ENCODE measurements around the gene NETO2.

The NETO2 gene, protein sequence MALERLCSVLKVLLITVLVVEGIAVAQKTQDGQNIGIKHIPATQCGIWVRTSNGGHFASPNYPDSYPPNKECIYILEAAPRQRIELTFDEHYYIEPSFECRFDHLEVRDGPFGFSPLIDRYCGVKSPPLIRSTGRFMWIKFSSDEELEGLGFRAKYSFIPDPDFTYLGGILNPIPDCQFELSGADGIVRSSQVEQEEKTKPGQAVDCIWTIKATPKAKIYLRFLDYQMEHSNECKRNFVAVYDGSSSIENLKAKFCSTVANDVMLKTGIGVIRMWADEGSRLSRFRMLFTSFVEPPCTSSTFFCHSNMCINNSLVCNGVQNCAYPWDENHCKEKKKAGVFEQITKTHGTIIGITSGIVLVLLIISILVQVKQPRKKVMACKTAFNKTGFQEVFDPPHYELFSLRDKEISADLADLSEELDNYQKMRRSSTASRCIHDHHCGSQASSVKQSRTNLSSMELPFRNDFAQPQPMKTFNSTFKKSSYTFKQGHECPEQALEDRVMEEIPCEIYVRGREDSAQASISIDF

DNA sequence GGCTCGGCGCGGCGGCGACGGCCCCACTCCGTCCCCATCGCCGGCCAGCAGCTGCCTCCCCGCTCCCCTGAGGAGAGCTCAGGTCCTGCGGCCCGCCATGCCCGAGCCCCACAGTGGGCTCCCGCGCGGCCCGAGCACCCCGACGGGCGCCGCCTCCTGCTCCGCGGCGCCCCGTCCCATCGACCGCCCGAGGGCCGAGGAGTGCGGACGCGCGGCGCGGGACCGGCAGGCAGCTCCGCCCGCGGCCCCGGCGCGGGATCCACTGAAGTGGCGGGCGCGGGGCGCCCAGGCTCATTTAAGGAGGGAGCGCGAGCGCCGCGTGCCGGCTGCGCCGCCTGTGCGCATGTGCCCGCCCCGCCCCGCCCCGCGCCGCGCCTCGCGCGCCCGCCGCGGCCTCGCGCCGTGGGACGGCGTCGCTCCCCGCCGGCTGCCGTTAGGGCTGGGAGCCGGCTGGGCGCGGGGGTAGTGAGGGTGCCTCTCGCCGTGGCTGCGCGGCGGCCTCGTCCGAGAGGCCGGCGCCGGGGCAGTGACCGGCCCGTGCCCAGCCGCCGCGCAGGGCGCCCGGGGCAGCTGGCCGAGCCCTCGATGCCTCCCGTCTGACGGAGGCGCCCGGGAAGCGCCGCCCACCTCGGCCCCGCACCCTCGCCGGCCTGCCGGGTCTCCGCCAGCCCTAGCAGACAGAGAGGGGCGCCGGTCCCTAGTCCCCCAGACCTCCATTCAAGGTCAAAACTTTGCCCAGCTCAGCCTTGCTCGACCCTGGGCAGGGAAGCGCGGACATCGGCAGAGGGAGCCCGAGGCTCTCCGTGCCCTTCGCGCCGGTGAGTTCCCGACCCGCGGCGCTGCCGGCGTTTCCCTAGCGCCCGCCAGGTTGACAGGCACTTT lies at the start of gene NETO2:
Gene NETO2 (minus strand): TSS at position 269 of the 882 bp plus-strand sequence. CDS start 333 bp downstream, outside the sequence.
- Histone ChIP-seq H3K36me3 (ENCODE audit: control insufficient read depth in 2 of 2, insufficient read depth in 1 of 2, low read length in 2 of 2) (no peaks in the 10 kb centered on the region), H3K4me1 (ENCODE audit: control insufficient read depth, insufficient read depth, low read length) (no peaks in the 10 kb centered on the region), H3K4me3 (ENCODE audit: low read depth, low read length) (peak within 1 kb of the TSS; percentile 67), H3K9me3 (ENCODE audit: control insufficient read depth, insufficient read depth, low read depth, low read length) (no peaks in the 10 kb centered on the region), H3K27ac (ENCODE audit: extremely low read depth, low read depth, low read length) (peak within 1 kb of the TSS; percentile 85; the same call in 1 of the 2 replicates)
- CTCF ChIA-PET = interaction anchor here (0.5 to 3.2 kb wide), 17 partner anchors 9 to 1013 kb away, joined by 3 to 21 read pairs (median 4); partner anchors contain the start of genes ABCC12, DNAJA2, ITFG1 and PHKB
- POLR2A ChIA-PET = interaction anchor here (0.5 to 1.7 kb wide), 4 partner anchors 126 to 912 kb away, joined by 3 to 8 read pairs (median 4); partner anchors contain the start of genes ITFG1 and PHKB
- peak; percentile 56; the same call in 1 of the 2 replicates for TF ChIP-seq ZBTB20 (tag by site-specific recombination; IDR thresholded peaks at IDR 0.05)
- TF ChIP-seq ZNF626 (tag by site-specific recombination; IDR thresholded peaks at IDR 0.05) = no peak
- TF ChIP-seq ZNF324 (tag by site-specific recombination; IDR thresholded peaks at IDR 0.05) = no peak
- 0 out of 2 replicates have a peak, but pooled peaks have one; percentile 25 for TF ChIP-seq ZSCAN30 (tag by site-specific recombination; IDR thresholded peaks at IDR 0.05)
- 0 out of 2 replicates have a peak, but pooled peaks have one; percentile 45 for TF ChIP-seq KLF16 (tag by site-specific recombination; IDR thresholded peaks at IDR 0.05)
- TF ChIP-seq ZBTB8A (tag by site-specific recombination; IDR thresholded peaks at IDR 0.05) = peak; percentile 87
- 0 out of 2 replicates have a peak, but pooled peaks have one; percentile 43 for TF ChIP-seq ZEB2 (tag by site-specific recombination; IDR thresholded peaks at IDR 0.05)
- no peak for TF ChIP-seq KLF7 (tag by site-specific recombination; IDR thresholded peaks at IDR 0.05; ENCODE audit: borderline replicate concordance)
- TF ChIP-seq MEIS1 (CRISPR knock-in tag; IDR thresholded peaks at IDR 0.05; ENCODE audit: borderline replicate concordance) = no peak
- TF ChIP-seq ZNF621 (tag by site-specific recombination; IDR thresholded peaks at IDR 0.05) = no peak
- no peak for TF ChIP-seq ZBTB10 (tag by site-specific recombination; IDR thresholded peaks at IDR 0.05)
- no peak for TF ChIP-seq ZNF704 (tag by site-specific recombination; IDR thresholded peaks at IDR 0.05)
- TF ChIP-seq ZBTB11 (tag by site-specific recombination; conservative IDR thresholded peaks at IDR 0.05; ENCODE audit: low read depth) = no peak
- no peak for TF ChIP-seq IKZF3 (tag by site-specific recombination; IDR thresholded peaks at IDR 0.05)
- TF ChIP-seq ZNF561 (tag by site-specific recombination; IDR thresholded peaks at IDR 0.05; ENCODE audit: borderline replicate concordance) = no peak
- TF ChIP-seq MYNN (tag by site-specific recombination; IDR thresholded peaks at IDR 0.05; ENCODE audit: borderline replicate concordance) = no peak
- no peak for TF ChIP-seq ZFP69B (tag by site-specific recombination; IDR thresholded peaks at IDR 0.05)
- no peak for TF ChIP-seq ZNF223 (tag by site-specific recombination; IDR thresholded peaks at IDR 0.05)
- 0 out of 2 replicates have a peak, but pooled peaks have one; percentile 21 for TF ChIP-seq SP3 (tag by site-specific recombination; IDR thresholded peaks at IDR 0.05)
- no peak for TF ChIP-seq ZNF670 (tag by site-specific recombination; IDR thresholded peaks at IDR 0.05; ENCODE audit: low read depth)
- no peak for TF ChIP-seq ZNF837 (tag by site-specific recombination; IDR thresholded peaks at IDR 0.05)
- TF ChIP-seq ZSCAN4 (tag by site-specific recombination; IDR thresholded peaks at IDR 0.05) = no peak
- TF ChIP-seq ZNF654 (tag by site-specific recombination; IDR thresholded peaks at IDR 0.05; ENCODE audit: low read depth) = 0 out of 2 replicates have a peak, but pooled peaks have one; percentile 5
- TF ChIP-seq CTCF (tag by site-specific recombination; IDR thresholded peaks at IDR 0.05) = peak; percentile 80
- TF ChIP-seq ZNF112 (tag by site-specific recombination; IDR thresholded peaks at IDR 0.05) = no peak
